Measurements from ENCODE around the gene SMPD1.

- TF ChIP-seq CTCF (conservative IDR thresholded peaks at IDR 0.05; ENCODE audit: low read length), result no peak
- no peak for TF ChIP-seq EZH2phosphoT487 (IDR thresholded peaks at IDR 0.05; ENCODE audit: borderline replicate concordance)
These were observed 3.9 kb downstream of the SMPD1 start for GRCh38 chr11:6393989-6394670.

Data from Loucy (cell line).